GM18499 (cell line): ENCODE data around the gene PCDH7.

ENCODE experiments used
- ATAC-seq: cut with Tn5 transposase; IDR thresholded peaks from one replicate; pipeline ENCODE4 v1.9.1; 2021; ENCODE audit warnings: moderate number of reproducible peaks; ENCODE audit not compliant: insufficient read depth, unreplicated experiment

PCDH7 gene

DNA sequence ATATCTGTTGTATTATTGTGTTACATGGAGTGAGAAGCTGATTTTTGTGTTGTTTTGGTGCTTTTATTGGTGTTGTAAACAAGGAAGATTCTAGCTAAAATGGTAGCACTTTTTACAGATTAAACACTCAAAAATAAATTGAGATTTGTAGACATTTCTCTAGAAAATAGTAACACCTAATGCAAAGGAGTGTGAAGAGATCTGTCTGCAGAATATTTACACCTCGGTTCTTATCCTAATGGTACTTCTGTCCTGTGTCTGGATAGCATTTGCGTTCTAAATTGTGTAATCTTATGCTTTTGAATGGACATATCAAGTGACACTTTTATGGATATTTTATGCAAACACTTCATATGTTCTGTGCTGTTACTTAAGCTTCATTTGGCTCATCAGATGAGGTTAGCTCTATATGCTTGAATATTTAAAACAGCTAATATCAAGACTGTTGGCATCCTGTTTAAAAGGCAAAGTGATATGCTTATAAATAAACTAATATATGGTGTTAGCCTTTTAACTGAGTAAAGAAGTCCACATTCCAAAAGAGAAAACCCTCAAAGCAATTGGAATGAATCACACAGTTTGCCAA, 6.0 kb downstream of the PCDH7 start:
- ATAC-seq, result no peak

DNA sequence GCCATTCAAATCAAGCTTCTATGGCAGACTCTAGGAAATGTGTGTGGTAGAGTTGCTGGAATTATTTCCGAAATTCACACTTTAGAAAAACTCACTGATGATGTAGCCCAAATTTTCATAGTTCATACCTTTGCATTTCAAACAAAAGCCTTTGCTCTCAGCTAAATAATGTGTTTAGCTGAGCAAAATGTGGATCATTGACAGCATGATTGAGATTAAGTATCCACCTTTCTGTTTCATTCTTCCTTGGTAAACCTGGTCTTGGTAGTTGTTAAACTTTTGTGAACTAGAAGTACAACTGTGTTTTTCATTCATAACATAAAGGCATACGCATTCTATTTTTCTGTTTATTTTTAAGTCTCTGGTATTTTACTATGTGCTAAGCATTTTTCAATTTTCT, 7.2 kb downstream of the PCDH7 start:
- ATAC-seq, result no peak

DNA sequence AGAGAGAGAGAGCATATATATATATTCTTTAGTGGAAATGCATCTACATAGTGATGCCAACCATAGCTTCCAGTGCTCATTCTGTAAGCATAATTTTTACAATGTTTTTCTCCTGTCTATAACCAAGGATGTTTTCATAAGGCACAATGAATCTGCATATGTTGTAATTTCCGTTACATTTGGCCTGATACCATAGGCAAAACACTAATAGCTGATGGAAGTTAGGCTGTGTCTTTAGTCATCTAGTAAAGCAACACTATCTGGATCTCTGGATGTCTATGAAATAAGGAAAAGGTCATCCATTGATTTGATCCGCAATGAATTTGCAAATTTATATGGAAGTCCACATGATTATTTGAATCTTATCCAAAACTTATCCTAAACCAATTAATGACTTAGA, 8.1 kb downstream of the PCDH7 start:
- ATAC-seq, result no peak

- ATAC-seq, result no peak
Observed at GRCh38 chr4:30743897-30744296, 23.7 kb downstream of the PCDH7 start.

DNA sequence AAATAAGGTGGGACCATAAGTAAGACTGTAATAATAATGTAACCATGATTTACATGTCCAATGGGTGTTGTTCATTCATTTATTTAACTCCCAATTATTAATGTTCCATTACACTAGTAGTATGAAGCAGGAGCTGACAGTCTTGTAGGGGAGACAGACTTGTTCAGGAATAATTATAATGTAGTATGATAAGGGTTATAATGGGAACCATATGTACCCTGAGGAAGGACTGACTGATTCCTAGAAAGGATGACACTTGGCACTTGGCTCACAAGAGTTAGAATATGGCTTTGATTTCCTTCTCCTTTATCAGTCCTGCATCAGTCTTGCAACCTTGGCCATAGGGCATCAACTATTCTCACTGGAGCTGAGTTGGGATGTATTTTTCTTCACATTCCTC, 24.2 kb downstream of the PCDH7 start:
- no peak for ATAC-seq

- no peak for ATAC-seq
Observed at GRCh38 chr4:30744957-30745640, 24.9 kb downstream of the PCDH7 start.

DNA sequence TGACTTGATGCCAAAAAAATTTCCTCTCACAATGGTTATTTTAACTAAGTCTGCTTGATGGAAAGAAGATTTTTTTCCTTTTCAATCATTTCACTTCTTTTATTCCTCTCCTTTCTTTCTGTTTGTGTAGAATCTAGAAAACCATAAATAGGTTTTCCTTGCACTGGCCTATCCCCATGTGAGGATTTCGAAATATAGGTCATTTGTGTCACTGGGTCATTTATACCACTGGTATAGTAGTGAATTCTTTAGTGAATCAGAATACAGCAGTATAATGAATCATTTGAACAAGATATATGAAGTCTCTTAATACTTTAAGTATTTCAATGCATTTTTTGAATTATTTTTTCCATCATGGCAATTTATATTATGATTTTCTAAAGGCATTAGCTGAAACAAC, 26.6 kb downstream of the PCDH7 start:
- no peak for ATAC-seq

GRCh38 chr4:30753316-30753715, 33.1 kb downstream of the PCDH7 start:
- no peak for ATAC-seq

DNA sequence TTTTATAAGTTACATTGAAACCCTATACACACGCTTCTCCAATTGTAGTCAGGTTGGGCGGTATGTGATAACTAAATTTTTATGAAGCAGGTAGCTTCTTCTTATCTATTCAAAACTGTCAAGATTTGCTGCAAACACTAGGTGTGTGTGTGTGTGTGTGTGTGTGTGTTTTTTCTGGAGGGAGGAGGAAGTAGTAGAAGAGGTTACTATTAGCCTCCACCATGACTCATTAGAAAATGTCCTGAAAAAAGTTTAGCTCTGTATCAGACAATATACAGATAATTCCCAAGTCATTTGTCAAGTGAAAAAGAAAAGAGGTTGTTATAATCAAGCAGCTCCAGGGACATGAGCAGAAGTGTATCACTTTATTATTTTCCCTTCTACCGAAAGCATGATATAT, 33.9 kb downstream of the PCDH7 start:
- no peak for ATAC-seq

DNA sequence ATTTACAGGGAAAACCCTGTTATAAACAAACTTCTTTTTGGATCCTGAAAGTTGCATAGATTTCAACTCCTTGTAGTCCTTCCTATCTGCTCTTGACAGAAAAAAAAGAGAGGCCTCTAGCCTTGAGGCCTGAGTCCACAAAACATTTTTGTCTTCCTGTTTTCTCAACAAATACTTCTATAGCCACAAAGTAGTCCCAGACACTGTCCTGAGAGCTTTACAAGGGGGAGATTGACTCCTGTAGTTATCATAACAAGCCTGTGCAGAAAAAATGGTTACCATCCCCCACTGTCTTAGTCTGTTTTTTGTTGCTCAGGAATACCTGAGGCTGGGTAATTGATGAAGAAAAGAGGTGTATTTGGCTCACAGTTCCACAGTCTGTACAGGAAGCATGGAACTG, 35.2 kb downstream of the PCDH7 start:
- ATAC-seq, result no peak

DNA sequence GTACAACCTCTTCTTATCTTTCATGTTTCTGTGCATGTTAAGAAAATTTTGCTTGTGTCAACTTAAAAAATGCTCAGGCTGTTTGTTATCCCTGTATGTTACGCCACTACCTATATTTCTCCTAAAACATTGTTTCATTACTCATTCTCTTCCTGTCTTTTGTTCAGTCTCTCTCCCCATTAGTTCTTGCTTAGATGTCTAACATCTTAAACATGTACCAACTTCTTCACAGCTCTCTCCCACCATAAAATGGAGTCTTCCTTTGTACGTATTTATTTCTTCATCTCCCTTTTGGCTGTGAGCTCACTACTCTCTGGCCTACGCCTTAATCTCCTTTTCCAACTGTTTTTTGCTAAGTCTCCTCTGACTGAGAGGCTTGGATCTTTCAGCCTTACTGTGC, 36.4 kb downstream of the PCDH7 start:
- no peak for ATAC-seq

- no peak for ATAC-seq
Observed at GRCh38 chr4:30757357-30757756, 37.2 kb downstream of the PCDH7 start.

DNA sequence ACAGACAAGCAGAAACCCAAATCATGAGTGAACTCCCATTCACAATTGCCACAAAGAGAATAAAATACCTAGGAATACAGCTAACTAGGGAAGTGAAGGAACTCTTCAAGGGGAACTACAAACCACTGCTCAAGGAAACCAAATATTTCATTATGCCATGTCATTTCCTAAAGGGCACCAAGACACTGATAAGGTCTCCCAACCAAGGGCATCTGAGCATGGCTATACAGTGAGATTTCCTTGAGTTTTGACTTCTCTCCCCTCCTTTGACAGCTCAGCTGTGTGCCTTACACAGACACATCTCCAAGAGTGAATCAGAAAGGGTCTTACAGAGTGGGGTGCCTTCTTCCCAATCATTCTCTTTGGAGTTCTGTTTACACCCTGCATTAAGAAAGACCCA, 40.4 kb downstream of the PCDH7 start:
- no peak for ATAC-seq

DNA sequence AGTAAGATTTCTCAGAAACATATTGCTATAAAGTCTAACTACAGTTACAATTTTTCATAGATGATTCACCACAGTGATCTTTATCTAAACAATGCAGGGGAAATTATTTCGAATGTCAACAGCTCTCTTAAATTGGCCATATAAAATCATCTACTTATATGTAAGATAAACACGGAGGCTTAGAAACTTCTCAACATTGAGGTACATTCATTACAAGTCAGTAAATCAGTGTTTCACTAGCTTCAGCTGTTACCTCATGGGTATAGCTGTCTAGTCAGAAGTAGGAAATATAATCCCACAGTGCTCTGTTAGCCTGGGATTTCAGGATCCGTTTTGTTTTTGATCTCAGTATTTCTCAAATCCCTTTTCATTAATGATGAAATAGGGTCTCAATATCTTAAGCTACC, 43.2 kb downstream of the PCDH7 start:
- ATAC-seq, result no peak

DNA sequence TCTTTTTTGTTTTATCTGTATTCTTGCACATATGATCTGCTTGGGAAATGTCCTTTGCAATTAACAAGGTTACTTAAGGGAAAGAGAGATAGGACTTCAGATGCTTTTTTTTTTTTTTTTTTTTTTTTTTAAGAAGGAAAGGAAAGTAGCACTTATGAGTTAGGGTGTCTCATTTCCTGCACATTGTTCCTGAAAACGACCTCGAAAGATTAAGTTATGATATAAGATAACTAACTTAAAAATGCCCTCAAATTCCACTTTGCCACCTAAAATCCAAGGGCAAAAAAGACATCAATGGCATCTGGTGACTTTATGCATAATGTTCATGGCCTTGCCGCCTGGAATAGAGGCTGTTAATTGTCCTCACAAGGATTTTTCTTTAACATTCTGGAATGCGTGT, 44.9 kb downstream of the PCDH7 start:
- ATAC-seq, result no peak

GRCh38 chr4:30767147-30767845, 47.1 kb downstream of the PCDH7 start:
- no peak for ATAC-seq

DNA sequence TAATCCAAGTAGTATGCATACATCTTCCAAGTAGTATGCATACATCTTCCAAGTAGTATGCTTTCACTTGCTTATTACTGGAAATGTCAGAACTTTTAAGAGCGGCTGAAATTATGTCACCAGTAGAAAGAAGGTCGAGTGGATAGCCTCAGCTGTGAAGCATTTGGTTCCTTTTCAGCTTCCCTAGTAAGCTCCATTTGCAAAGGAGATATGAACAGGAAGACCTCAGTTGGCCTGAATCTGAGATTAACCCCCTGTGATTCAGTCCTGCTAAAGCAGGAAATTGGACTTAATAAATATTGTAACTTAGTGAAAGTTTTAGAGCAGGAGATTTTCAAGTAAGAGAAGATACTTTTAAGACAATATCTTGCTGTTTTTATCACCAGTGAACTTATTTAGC, 48.1 kb downstream of the PCDH7 start:
- ATAC-seq, result no peak

GRCh38 chr4:30769093-30769492, 48.9 kb downstream of the PCDH7 start:
- ATAC-seq, result no peak

DNA sequence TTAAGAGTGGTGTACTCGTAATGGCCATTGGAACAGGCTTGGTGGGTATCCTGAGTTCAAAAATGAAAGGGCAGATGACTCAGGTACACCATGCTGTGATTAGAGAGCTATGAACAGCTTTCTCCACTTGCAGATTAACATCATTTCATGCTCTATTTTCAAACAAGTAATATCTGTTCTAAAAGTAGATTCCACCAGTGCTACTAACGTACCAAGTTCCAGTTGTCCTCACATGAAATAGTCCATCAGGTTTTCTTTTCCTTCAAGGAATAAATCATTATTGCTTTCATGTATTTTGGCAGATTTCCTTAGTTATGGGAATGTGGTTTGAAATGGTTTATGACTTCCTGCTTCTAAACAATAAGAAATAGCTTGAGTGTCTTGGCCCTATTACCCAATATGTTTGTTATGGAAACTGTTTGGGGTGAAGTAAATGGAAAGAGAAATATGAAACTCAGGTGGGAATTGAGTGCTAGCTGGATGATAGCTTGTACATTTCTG, 49.9 kb downstream of the PCDH7 start:
- no peak for ATAC-seq

GRCh38 chr4:30770812-30771211, 50.6 kb downstream of the PCDH7 start:
- no peak for ATAC-seq

- ATAC-seq, result no peak
Observed at GRCh38 chr4:30776451-30776850, 56.3 kb downstream of the PCDH7 start.
